AG20443 (cell line): ENCODE measurements around the gene PEAK1.
"Not testable (repeated sequence)": the region's sequence is repeated elsewhere in the genome, so short reads cannot be mapped to it uniquely, and the experiment has no call there.

Source experiments
- DNase-seq: peaks from one replicate; pipeline ENCODE4 v3.0.0; 2012; ENCODE audit warnings: low spot score, mixed read lengths

The PEAK1 gene

GRCh38 chr15:77171221-77171967 lies 248.5 kb downstream of the PEAK1 start:
- DNase-seq: no peak

GRCh38 chr15:77168616-77169015 lies 251.3 kb downstream of the PEAK1 start:
- no peak for DNase-seq

GRCh38 chr15:77168141-77168540 lies 251.8 kb downstream of the PEAK1 start:
- no peak for DNase-seq

- no peak for DNase-seq
These were observed 252.5 kb downstream of the PEAK1 start for GRCh38 chr15:77167406-77167805.

GRCh38 chr15:77163781-77164384 lies 256.0 kb downstream of the PEAK1 start:
- no peak for DNase-seq

- no peak for DNase-seq
These were observed 256.9 kb downstream of the PEAK1 start for GRCh38 chr15:77162872-77163633.

- no peak for DNase-seq
These were observed 259.1 kb downstream of the PEAK1 start for GRCh38 chr15:77160562-77161478.

- DNase-seq: not testable (repeated sequence)
These were observed 263.9 kb downstream of the PEAK1 start for GRCh38 chr15:77156000-77156399.

GRCh38 chr15:77148191-77148590 lies 271.7 kb downstream of the PEAK1 start:
- DNase-seq: no peak

GRCh38 chr15:77145370-77145769 lies 274.5 kb downstream of the PEAK1 start:
- no peak for DNase-seq

- peak; percentile 78 for DNase-seq
These were observed 275.3 kb downstream of the PEAK1 start for GRCh38 chr15:77144492-77145070.

- peak; percentile 37 for DNase-seq
These were observed 275.9 kb downstream of the PEAK1 start for GRCh38 chr15:77144026-77144425.

- no peak for DNase-seq
These were observed 276.3 kb downstream of the PEAK1 start for GRCh38 chr15:77143616-77144015.

- DNase-seq: no peak
These were observed 276.7 kb downstream of the PEAK1 start for GRCh38 chr15:77143191-77143590.

- DNase-seq: no peak
These were observed 279.7 kb downstream of the PEAK1 start for GRCh38 chr15:77140220-77140619.

- DNase-seq: no peak
These were observed 280.6 kb downstream of the PEAK1 start for GRCh38 chr15:77139312-77139711.

- DNase-seq: no peak
These were observed 281.8 kb downstream of the PEAK1 start for GRCh38 chr15:77138167-77138522.

GRCh38 chr15:77135181-77135580 lies 284.7 kb downstream of the PEAK1 start:
- DNase-seq: no peak

- no peak for DNase-seq
These were observed 289.5 kb downstream of the PEAK1 start for GRCh38 chr15:77130315-77130930.

- no peak for DNase-seq
These were observed 292.3 kb downstream of the PEAK1 start for GRCh38 chr15:77127626-77128025.
